K562 (cell line): ENCODE data around the gene ILF2. TPM values are rescaled to one million over a fixed set of nuclear protein-coding genes. Genes with fewer than 3 reads are reported as not detected.

ENCODE experiments used
- ARHGAP35 ChIP-seq: fragments of 450-650 bp; IDR thresholded peaks from 2 replicates; pipeline ENCODE4 v1.6.1; 2018; ENCODE audit not compliant: partially characterized antibody
- BRD9 ChIP-seq: fragments of 450-650 bp; IDR thresholded peaks from 2 replicates; pipeline ENCODE4 v1.6.1; 2018; ENCODE audit warnings: low read depth; ENCODE audit not compliant: partially characterized antibody
- CBX1 ChIP-seq: sonication (generic); IDR thresholded peaks from 2 replicates; pipeline ENCODE4 v1.6.1; 2016; ENCODE audit warnings: antibody characterized with exemption, low read depth, mild to moderate bottlenecking
- FOXP1 ChIP-seq: sonication (generic); formaldehyde crosslinking; IDR thresholded peaks from 2 replicates; pipeline ENCODE4 v1.8.0; 2022; ENCODE audit warnings: mild to moderate bottlenecking, missing genetic modification reagents
- GATAD2B ChIP-seq: fragments of 450-650 bp; IDR thresholded peaks from 2 replicates; pipeline ENCODE4 v1.6.1; 2017; ENCODE audit warnings: mild to moderate bottlenecking, borderline replicate concordance
- KDM2B ChIP-seq: fragments of 250-450 bp; sonication (Bioruptor Pico); IDR thresholded peaks from 2 replicates; pipeline ENCODE4 v1.8.0; 2021; ENCODE audit warnings: mild to moderate bottlenecking, moderate library complexity
- MTA3 ChIP-seq: fragments of 450-650 bp; formaldehyde crosslinking; IDR thresholded peaks from 2 replicates; pipeline ENCODE4 v1.6.1; 2017; ENCODE audit warnings: mild to moderate bottlenecking, borderline replicate concordance
- MYBL2 ChIP-seq, 2 experiments: fragments of 450-650 bp in 1 of 2; sonication (generic) in 1 of 2; formaldehyde crosslinking in 1 of 2; IDR thresholded peaks; 2 replicates each; pipeline versions ENCODE4 v1.6.1 to v1.8.1; 2017 to 2022; ENCODE audit warnings: borderline replicate concordance in 1 of 2, inconsistent platforms in 1 of 2, low read depth in 1 of 2, mild to moderate bottlenecking in 1 of 2, missing genetic modification reagents in 1 of 2, moderate library complexity in 1 of 2
- NBN ChIP-seq: fragments of 450-650 bp; IDR thresholded peaks from 2 replicates; pipeline ENCODE4 v1.6.1; 2016; ENCODE audit warnings: low read depth, mild to moderate bottlenecking
- NCOA2 ChIP-seq, 2 experiments: fragments of 450-650 bp; IDR thresholded peaks; 2 replicates each; pipeline ENCODE4 v1.6.1; 2018; ENCODE audit warnings: mild to moderate bottlenecking in 2 of 2, moderate library complexity in 1 of 2; ENCODE audit not compliant: partially characterized antibody in 2 of 2
- NR4A1 ChIP-seq, 2 experiments: fragments of 250-450 bp in 1 of 2; fragments of 450-650 bp in 1 of 2; sonication (Bioruptor Pico) in 1 of 2; IDR thresholded peaks; 2 replicates each; pipeline versions ENCODE4 v1.4.0 to v1.6.1; 2016 to 2020; ENCODE audit warnings: mild to moderate bottlenecking in 2 of 2, missing compliant biosample characterization in 1 of 2, missing genetic modification characterization in 1 of 2, moderate library complexity in 1 of 2
- PPARD ChIP-seq: fragments of 250-450 bp; sonication (Bioruptor Pico); IDR thresholded peaks from 2 replicates; pipeline ENCODE4 v1.8.0; 2022; ENCODE audit warnings: inconsistent platforms, mild to moderate bottlenecking, moderate library complexity
- RBM14 ChIP-seq: fragments of 200-400 bp; formaldehyde crosslinking; IDR thresholded peaks from 2 replicates; pipeline ENCODE4 v1.6.1; 2018; ENCODE audit warnings: low read depth, mild to moderate bottlenecking, low read length, moderate library complexity, borderline replicate concordance; ENCODE audit not compliant: insufficient read depth
- SMARCA4 ChIP-seq: fragments of 450-650 bp; IDR thresholded peaks from 2 replicates; pipeline ENCODE4 v1.6.1; 2016
- TAF7 ChIP-seq: fragments of 450-650 bp; IDR thresholded peaks from 2 replicates; pipeline ENCODE4 v1.6.1; 2016; ENCODE audit warnings: missing genetic modification characterization, missing compliant biosample characterization
- ZBTB12 ChIP-seq: fragments of 250-450 bp; sonication (Bioruptor Pico); IDR thresholded peaks from 2 replicates; pipeline ENCODE4 v1.4.0; 2020
- ZFX ChIP-seq: sonication (generic); formaldehyde crosslinking; IDR thresholded peaks from 2 replicates; pipeline ENCODE4 v1.8.0; 2022; ENCODE audit warnings: mild to moderate bottlenecking, missing genetic modification reagents, moderate library complexity
- ZNF212 ChIP-seq: fragments of 450-650 bp; formaldehyde crosslinking; IDR thresholded peaks from 2 replicates; pipeline ENCODE4 v1.4.0; 2020; ENCODE audit warnings: mild to moderate bottlenecking
- ZNF75A ChIP-seq: fragments of 450-650 bp; formaldehyde crosslinking; IDR thresholded peaks from 2 replicates; pipeline ENCODE4 v1.4.0; 2020; ENCODE audit warnings: mild to moderate bottlenecking
- ZNF830 ChIP-seq: fragments of 250-450 bp; sonication (Bioruptor Pico); IDR thresholded peaks from 2 replicates; pipeline ENCODE4 v1.5.0; 2021; ENCODE audit warnings: mild to moderate bottlenecking
- polyA plus RNA-seq, 8 experiments: library from polyadenylated mRNA; depleted of rRNA in 4 of 8; stranded (reverse) in 5 of 8; unstranded in 3 of 8; fragments of >200 nt; fragmentation: Nextera tagmentation in 2 of 8; fragmentation: Illumina TruSeq in 1 of 8; extraction: Ambion mirVana in 2 of 8; extraction: Trizol in 1 of 8; gene quantifications; 2 replicates each; pipeline versions ENCODE4 v1.2.1 to v1.2.3, GENCODE V29; 2011 to 2014; ENCODE audit warnings: inconsistent platforms in 1 of 8, missing spikeins in 1 of 8
- total RNA-seq, 7 experiments: library from RNA; depleted of rRNA in 6 of 7; stranded (reverse); fragments of >200 nt in 6 of 7; fragmentation: Illumina TruSeq in 2 of 7; extraction: Trizol in 2 of 7; gene quantifications; 2 replicates each; pipeline versions ENCODE4 v1.2.1 to v1.2.3, GENCODE V29; 2011 to 2021; ENCODE audit warnings: low replicate concordance in 1 of 7
- TF ChIP-seq, protein P1 (sequence below): fragments of 250-450 bp; sonication (Bioruptor Pico); IDR thresholded peaks from 2 replicates; pipeline ENCODE4 v1.6.1; 2021; ENCODE audit warnings: mild to moderate bottlenecking
- TF ChIP-seq, protein P2 (sequence below): sonication (generic); formaldehyde crosslinking; IDR thresholded peaks from 2 replicates; pipeline ENCODE4 v1.8.1; 2022; ENCODE audit warnings: missing genetic modification reagents
- TF ChIP-seq, protein P3 (sequence below): fragments of 250-450 bp; sonication (Bioruptor Pico); IDR thresholded peaks from 2 replicates; pipeline ENCODE4 v1.4.0; 2020; ENCODE audit warnings: mild to moderate bottlenecking

Gene ILF2
- total and polyA plus RNA-seq, 9 of the 15 experiments (the other 6 are each of a cell fraction or from before 2014, with no cell fraction given): 282 to 726 (median 474) TPM

GRCh38 chr1:153670859-153671627 lies at the start of gene ILF2 (continued):
- TF ChIP-seq, protein P1, sequence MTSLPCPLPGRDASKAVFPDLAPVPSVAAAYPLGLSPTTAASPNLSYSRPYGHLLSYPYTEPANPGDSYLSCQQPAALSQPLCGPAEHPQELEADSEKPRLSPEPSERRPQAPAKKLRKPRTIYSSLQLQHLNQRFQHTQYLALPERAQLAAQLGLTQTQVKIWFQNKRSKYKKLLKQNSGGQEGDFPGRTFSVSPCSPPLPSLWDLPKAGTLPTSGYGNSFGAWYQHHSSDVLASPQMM: no peak
- TF ChIP-seq TAF7 (tag): peak; percentile 92
- TF ChIP-seq, protein P2, sequence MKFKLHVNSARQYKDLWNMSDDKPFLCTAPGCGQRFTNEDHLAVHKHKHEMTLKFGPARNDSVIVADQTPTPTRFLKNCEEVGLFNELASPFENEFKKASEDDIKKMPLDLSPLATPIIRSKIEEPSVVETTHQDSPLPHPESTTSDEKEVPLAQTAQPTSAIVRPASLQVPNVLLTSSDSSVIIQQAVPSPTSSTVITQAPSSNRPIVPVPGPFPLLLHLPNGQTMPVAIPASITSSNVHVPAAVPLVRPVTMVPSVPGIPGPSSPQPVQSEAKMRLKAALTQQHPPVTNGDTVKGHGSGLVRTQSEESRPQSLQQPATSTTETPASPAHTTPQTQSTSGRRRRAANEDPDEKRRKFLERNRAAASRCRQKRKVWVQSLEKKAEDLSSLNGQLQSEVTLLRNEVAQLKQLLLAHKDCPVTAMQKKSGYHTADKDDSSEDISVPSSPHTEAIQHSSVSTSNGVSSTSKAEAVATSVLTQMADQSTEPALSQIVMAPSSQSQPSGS (CRISPR knock-in tag): no peak
- no peak for TF ChIP-seq ARHGAP35
- no peak for TF ChIP-seq NCOA2 (IDR thresholded peaks at IDR 0.05; ENCODE audit: partially characterized antibody in 2 of 2)
- no peak for TF ChIP-seq CBX1
- no peak for TF ChIP-seq RBM14
- TF ChIP-seq NR4A1 (CRISPR knock-in tag; IDR thresholded peaks at IDR 0.05): no peak
- TF ChIP-seq NR4A1 (tag; IDR thresholded peaks at IDR 0.05): no peak
- peak; percentile 61 for TF ChIP-seq ZBTB12 (CRISPR knock-in tag)
- TF ChIP-seq KDM2B: peak; percentile 48; the same call in 1 of the 2 replicates
- TF ChIP-seq BRD9: peak; percentile 99
- peak; percentile 12; the same call in 1 of the 2 replicates for TF ChIP-seq SMARCA4
- no peak; the same call in 1 of the 2 replicates for TF ChIP-seq NBN
- TF ChIP-seq, protein P3, sequence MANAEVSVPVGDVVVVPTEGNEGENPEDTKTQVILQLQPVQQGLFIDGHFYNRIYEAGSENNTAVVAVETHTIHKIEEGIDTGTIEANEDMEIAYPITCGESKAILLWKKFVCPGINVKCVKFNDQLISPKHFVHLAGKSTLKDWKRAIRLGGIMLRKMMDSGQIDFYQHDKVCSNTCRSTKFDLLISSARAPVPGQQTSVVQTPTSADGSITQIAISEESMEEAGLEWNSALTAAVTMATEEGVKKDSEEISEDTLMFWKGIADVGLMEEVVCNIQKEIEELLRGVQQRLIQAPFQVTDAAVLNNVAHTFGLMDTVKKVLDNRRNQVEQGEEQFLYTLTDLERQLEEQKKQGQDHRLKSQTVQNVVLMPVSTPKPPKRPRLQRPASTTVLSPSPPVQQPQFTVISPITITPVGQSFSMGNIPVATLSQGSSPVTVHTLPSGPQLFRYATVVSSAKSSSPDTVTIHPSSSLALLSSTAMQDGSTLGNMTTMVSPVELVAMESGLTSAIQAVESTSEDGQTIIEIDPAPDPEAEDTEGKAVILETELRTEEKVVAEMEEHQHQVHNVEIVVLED (CRISPR knock-in tag): peak; percentile 37; the same call in 1 of the 2 replicates
- TF ChIP-seq GATAD2B: peak; percentile 77; the same call in 1 of the 2 replicates
- no peak for TF ChIP-seq ZNF212 (CRISPR knock-in tag)
- peak; percentile 83 for TF ChIP-seq ZFX (CRISPR knock-in tag)
- TF ChIP-seq PPARD (CRISPR knock-in tag): no peak
- TF ChIP-seq MTA3: peak; percentile 51; the same call in 1 of the 2 replicates
- no peak for TF ChIP-seq ZNF830 (CRISPR knock-in tag)
- peak; percentile 91 for TF ChIP-seq MYBL2 (IDR thresholded peaks at IDR 0.05; ENCODE audit: low read depth)
- TF ChIP-seq MYBL2 (CRISPR knock-in tag; IDR thresholded peaks at IDR 0.05; ENCODE audit: borderline replicate concordance): no peak
- no peak for TF ChIP-seq FOXP1 (CRISPR knock-in tag)
- no peak for TF ChIP-seq ZNF75A (CRISPR knock-in tag)
